GM23338 (cell line): ENCODE results near the gene ATP10D. TPM values are rescaled to one million over a fixed set of nuclear protein-coding genes. Genes with fewer than 3 reads are reported as not detected.

Experiments
- CREB1 ChIP-seq: fragments of 250-450 bp; sonication (Bioruptor Pico); IDR thresholded peaks from 2 replicates; pipeline ENCODE4 v1.5.0; 2020; ENCODE audit warnings: low read depth, mild to moderate bottlenecking, moderate library complexity
- EZH2 ChIP-seq: fragments of 200-600 bp; sonication (generic); IDR thresholded peaks from one replicate; pipeline ENCODE4 v1.8.0; 2017; ENCODE audit warnings: antibody characterized with exemption, mild to moderate bottlenecking, low read depth; ENCODE audit not compliant: unreplicated experiment
- EZH2phosphoT487 ChIP-seq: fragments of 200-600 bp; sonication (generic); IDR thresholded peaks from one replicate; pipeline ENCODE4 v1.8.1; 2018; ENCODE audit warnings: antibody characterized with exemption; ENCODE audit not compliant: unreplicated experiment
- JUNB ChIP-seq: IDR thresholded peaks from one replicate; pipeline ENCODE4 v1.6.1; 2016; ENCODE audit warnings: antibody characterized with exemption; ENCODE audit not compliant: unreplicated experiment
- POLR2AphosphoS5 ChIP-seq: IDR thresholded peaks from 2 replicates; pipeline ENCODE4 v1.6.1; 2016; ENCODE audit warnings: antibody characterized with exemption, low read depth
- STAT1 ChIP-seq: IDR thresholded peaks from one replicate; pipeline ENCODE4 v1.6.1; 2016; ENCODE audit warnings: antibody characterized with exemption; ENCODE audit not compliant: unreplicated experiment
- ZNF331 ChIP-seq: fragments of 250-450 bp; sonication (Bioruptor Pico); IDR thresholded peaks from 2 replicates; pipeline ENCODE4 v1.5.0; 2020; ENCODE audit warnings: low read depth, mild to moderate bottlenecking, moderate library complexity
- polyA plus RNA-seq: library from polyadenylated mRNA; unstranded; fragments of >200 nt; fragmentation: Nextera tagmentation; extraction: Ambion mirVana; gene quantifications from 2 replicates; pipeline ENCODE4 v1.2.1, GENCODE V29; 2016
- total RNA-seq: library from RNA; depleted of rRNA; stranded (reverse); fragments of >200 nt; shearing (Covaris generic); gene quantifications from 2 replicates; pipeline ENCODE4 v1.2.3, GENCODE V29; 2014
- TF ChIP-seq, protein P1 (sequence below): fragments of 250-450 bp; sonication (Bioruptor Pico); IDR thresholded peaks from 2 replicates; pipeline ENCODE4 v1.5.0; 2020; ENCODE audit warnings: mild to moderate bottlenecking, moderate library complexity
- TF ChIP-seq, protein P2 (sequence below), 2 experiments: fragments of 200-600 bp in 1 of 2; sonication (generic) in 1 of 2; conservative IDR thresholded peaks; 2 replicates each; pipeline versions ENCODE4 v1.5.1 to v1.6.1; 2016 to 2017; ENCODE audit warnings: antibody characterized with exemption in 2 of 2, low read depth in 2 of 2, mild to moderate bottlenecking in 2 of 2, moderate library complexity in 1 of 2
- TF ChIP-seq, protein P3 (sequence below): IDR thresholded peaks from 2 replicates; pipeline ENCODE4 v1.6.1; 2016; ENCODE audit warnings: antibody characterized with exemption

Gene ATP10D
- total and polyA plus RNA-seq, 2 experiments from 2014 or later = 4.5 to 4.7 TPM

DNA sequence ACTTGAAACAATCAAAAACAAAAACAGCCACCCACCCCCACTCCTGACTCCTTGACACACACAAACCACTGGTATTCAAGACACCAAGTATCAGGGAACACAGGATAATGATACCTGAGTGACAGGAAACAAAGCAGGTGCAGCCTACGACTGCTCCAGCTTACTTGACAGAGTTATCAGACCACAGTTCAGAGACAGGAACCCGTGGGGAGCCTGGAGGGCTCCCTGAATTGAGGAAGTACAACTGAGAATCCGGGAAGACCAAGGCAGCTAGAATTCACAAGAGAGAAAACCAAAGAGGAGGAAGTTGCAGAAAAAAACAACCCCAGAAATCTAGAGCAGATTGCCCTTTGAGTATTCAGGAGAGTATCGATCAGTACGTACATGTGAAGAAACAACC, 42.1 kb upstream of the ATP10D start (continued):
- TF ChIP-seq, protein P1, sequence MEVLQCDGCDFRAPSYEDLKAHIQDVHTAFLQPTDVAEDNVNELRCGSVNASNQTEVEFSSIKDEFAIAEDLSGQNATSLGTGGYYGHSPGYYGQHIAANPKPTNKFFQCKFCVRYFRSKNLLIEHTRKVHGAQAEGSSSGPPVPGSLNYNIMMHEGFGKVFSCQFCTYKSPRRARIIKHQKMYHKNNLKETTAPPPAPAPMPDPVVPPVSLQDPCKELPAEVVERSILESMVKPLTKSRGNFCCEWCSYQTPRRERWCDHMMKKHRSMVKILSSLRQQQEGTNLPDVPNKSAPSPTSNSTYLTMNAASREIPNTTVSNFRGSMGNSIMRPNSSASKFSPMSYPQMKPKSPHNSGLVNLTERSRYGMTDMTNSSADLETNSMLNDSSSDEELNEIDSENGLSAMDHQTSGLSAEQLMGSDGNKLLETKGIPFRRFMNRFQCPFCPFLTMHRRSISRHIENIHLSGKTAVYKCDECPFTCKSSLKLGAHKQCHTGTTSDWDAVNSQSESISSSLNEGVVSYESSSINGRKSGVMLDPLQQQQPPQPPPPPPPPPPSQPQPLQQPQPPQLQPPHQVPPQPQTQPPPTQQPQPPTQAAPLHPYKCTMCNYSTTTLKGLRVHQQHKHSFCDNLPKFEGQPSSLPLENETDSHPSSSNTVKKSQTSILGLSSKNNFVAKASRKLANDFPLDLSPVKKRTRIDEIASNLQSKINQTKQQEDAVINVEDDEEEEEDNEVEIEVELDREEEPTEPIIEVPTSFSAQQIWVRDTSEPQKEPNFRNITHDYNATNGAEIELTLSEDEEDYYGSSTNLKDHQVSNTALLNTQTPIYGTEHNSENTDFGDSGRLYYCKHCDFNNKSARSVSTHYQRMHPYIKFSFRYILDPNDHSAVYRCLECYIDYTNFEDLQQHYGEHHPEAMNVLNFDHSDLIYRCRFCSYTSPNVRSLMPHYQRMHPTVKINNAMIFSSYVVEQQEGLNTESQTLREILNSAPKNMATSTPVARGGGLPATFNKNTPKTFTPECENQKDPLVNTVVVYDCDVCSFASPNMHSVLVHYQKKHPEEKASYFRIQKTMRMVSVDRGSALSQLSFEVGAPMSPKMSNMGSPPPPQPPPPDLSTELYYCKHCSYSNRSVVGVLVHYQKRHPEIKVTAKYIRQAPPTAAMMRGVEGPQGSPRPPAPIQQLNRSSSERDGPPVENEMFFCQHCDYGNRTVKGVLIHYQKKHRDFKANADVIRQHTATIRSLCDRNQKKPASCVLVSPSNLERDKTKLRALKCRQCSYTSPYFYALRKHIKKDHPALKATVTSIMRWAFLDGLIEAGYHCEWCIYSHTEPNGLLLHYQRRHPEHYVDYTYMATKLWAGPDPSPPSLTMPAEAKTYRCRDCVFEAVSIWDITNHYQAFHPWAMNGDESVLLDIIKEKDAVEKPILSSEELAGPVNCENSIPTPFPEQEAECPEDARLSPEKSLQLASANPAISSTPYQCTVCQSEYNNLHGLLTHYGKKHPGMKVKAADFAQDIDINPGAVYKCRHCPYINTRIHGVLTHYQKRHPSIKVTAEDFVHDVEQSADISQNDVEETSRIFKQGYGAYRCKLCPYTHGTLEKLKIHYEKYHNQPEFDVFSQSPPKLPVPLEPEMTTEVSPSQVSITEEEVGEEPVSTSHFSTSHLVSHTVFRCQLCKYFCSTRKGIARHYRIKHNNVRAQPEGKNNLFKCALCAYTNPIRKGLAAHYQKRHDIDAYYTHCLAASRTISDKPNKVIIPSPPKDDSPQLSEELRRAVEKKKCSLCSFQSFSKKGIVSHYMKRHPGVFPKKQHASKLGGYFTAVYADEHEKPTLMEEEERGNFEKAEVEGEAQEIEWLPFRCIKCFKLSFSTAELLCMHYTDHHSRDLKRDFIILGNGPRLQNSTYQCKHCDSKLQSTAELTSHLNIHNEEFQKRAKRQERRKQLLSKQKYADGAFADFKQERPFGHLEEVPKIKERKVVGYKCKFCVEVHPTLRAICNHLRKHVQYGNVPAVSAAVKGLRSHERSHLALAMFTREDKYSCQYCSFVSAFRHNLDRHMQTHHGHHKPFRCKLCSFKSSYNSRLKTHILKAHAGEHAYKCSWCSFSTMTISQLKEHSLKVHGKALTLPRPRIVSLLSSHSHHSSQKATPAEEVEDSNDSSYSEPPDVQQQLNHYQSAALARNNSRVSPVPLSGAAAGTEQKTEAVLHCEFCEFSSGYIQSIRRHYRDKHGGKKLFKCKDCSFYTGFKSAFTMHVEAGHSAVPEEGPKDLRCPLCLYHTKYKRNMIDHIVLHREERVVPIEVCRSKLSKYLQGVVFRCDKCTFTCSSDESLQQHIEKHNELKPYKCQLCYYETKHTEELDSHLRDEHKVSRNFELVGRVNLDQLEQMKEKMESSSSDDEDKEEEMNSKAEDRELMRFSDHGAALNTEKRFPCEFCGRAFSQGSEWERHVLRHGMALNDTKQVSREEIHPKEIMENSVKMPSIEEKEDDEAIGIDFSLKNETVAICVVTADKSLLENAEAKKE (CRISPR knock-in tag) = no peak
- TF ChIP-seq JUNB (no peak), ZNF331 (CRISPR knock-in tag) (no peak), CREB1 (CRISPR knock-in tag) (no peak), EZH2phosphoT487 (no peak), POLR2AphosphoS5 (no peak), STAT1 (no peak), EZH2 (no peak)
- TF ChIP-seq, protein P2, sequence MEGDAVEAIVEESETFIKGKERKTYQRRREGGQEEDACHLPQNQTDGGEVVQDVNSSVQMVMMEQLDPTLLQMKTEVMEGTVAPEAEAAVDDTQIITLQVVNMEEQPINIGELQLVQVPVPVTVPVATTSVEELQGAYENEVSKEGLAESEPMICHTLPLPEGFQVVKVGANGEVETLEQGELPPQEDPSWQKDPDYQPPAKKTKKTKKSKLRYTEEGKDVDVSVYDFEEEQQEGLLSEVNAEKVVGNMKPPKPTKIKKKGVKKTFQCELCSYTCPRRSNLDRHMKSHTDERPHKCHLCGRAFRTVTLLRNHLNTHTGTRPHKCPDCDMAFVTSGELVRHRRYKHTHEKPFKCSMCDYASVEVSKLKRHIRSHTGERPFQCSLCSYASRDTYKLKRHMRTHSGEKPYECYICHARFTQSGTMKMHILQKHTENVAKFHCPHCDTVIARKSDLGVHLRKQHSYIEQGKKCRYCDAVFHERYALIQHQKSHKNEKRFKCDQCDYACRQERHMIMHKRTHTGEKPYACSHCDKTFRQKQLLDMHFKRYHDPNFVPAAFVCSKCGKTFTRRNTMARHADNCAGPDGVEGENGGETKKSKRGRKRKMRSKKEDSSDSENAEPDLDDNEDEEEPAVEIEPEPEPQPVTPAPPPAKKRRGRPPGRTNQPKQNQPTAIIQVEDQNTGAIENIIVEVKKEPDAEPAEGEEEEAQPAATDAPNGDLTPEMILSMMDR (conservative IDR thresholded peaks at IDR 0.05; ENCODE audit: low read depth in 2 of 2) = no peak
- TF ChIP-seq, protein P3, sequence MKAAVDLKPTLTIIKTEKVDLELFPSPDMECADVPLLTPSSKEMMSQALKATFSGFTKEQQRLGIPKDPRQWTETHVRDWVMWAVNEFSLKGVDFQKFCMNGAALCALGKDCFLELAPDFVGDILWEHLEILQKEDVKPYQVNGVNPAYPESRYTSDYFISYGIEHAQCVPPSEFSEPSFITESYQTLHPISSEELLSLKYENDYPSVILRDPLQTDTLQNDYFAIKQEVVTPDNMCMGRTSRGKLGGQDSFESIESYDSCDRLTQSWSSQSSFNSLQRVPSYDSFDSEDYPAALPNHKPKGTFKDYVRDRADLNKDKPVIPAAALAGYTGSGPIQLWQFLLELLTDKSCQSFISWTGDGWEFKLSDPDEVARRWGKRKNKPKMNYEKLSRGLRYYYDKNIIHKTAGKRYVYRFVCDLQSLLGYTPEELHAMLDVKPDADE = no peak
